ENCODE data around the gene VANGL1. TPM values are rescaled to one million over a fixed set of nuclear protein-coding genes. Genes with fewer than 3 reads are reported as not detected.

Gene VANGL1
- total RNA-seq, 1 experiment from 2014 or later, result not detected

- H3K36me3 ChIP-seq (ENCODE audit: insufficient read depth, low read length), result no peaks in the 10 kb centered on the region
- no peak overlapping the region for H3K27ac ChIP-seq (ENCODE audit: low read length)
- H2AFZ ChIP-seq (ENCODE audit: low read length), result no peak overlapping the region
- DNase-seq, result no peak
- H3K9me3 ChIP-seq (ENCODE audit: low read length), result no peaks in the 10 kb centered on the region
- no peak overlapping the region for H3K9ac ChIP-seq (ENCODE audit: low read length)
- H3K27me3 ChIP-seq (ENCODE audit: low read length), result no peaks in the 10 kb centered on the region
- no peak overlapping the region for H3K4me2 ChIP-seq (ENCODE audit: low read depth, low read length, poor library complexity, severe bottlenecking)
- H3K9me2 ChIP-seq (replicated peaks; ENCODE audit: insufficient read depth, low read length), result no peaks in the 10 kb centered on the region
- H3K79me2 ChIP-seq (ENCODE audit: low read length), result no peaks in the 10 kb centered on the region
- no peak overlapping the region for H3K4me3 ChIP-seq (ENCODE audit: low read length)
- no peaks in the 10 kb centered on the region for H3K4me1 ChIP-seq (ENCODE audit: low read length)
- H4K20me1 ChIP-seq (ENCODE audit: insufficient read depth, low read depth, low read length), result no peaks in the 10 kb centered on the region
Observed at GRCh38 chr1:115718011-115718754, 76.4 kb downstream of the VANGL1 start.

GRCh38 chr1:115719285-115719684 is 77.5 kb downstream of the VANGL1 start:
- H3K9ac ChIP-seq (ENCODE audit: low read length), result no peak overlapping the region
- DNase-seq, result no peak
- H2AFZ ChIP-seq (ENCODE audit: low read length), result no peak overlapping the region
- no peak overlapping the region for H3K4me2 ChIP-seq (ENCODE audit: low read depth, low read length, poor library complexity, severe bottlenecking)
- H3K79me2 ChIP-seq (ENCODE audit: low read length), result no peaks in the 10 kb centered on the region
- H3K4me1 ChIP-seq (ENCODE audit: low read length), result no peaks in the 10 kb centered on the region
- H3K36me3 ChIP-seq (ENCODE audit: insufficient read depth, low read length), result no peaks in the 10 kb centered on the region
- no peak overlapping the region for H3K27ac ChIP-seq (ENCODE audit: low read length)
- H3K9me2 ChIP-seq (replicated peaks; ENCODE audit: insufficient read depth, low read length), result no peaks in the 10 kb centered on the region
- no peaks in the 10 kb centered on the region for H3K27me3 ChIP-seq (ENCODE audit: low read length)
- H3K9me3 ChIP-seq (ENCODE audit: low read length), result no peaks in the 10 kb centered on the region
- H3K4me3 ChIP-seq (ENCODE audit: low read length), result no peak overlapping the region
- H4K20me1 ChIP-seq (ENCODE audit: insufficient read depth, low read depth, low read length), result no peaks in the 10 kb centered on the region

DNA sequence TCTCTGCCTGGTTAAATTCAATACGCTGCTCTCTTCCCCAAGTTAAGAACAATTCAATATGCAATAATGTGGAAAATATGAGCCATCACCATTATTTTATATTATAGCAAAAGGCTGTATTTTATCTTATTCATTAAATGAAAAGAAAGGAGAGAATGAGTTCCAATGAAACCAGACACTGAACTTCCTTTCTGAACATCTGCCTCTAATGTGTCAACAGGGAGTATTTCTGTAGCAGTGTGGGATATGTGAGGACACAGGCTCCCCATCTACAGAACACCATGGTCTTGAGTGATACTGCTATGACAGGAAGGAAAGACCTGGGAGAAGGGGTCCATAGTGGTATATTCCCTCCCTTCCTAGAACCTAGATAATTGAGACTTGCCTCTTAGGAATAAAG is 80.5 kb downstream of the VANGL1 start:
- no peaks in the 10 kb centered on the region for H3K79me2 ChIP-seq (ENCODE audit: low read length)
- H3K4me1 ChIP-seq (ENCODE audit: low read length), result no peaks in the 10 kb centered on the region
- H3K9me3 ChIP-seq (ENCODE audit: low read length), result no peaks in the 10 kb centered on the region
- H3K4me2 ChIP-seq (ENCODE audit: low read depth, low read length, poor library complexity, severe bottlenecking), result no peak overlapping the region
- no peak overlapping the region for H2AFZ ChIP-seq (ENCODE audit: low read length)
- no peaks in the 10 kb centered on the region for H3K27me3 ChIP-seq (ENCODE audit: low read length)
- no peaks in the 10 kb centered on the region for H4K20me1 ChIP-seq (ENCODE audit: insufficient read depth, low read depth, low read length)
- DNase-seq, result no peak
- no peaks in the 10 kb centered on the region for H3K9me2 ChIP-seq (replicated peaks; ENCODE audit: insufficient read depth, low read length)
- no peaks in the 10 kb centered on the region for H3K36me3 ChIP-seq (ENCODE audit: insufficient read depth, low read length)
- no peak overlapping the region for H3K4me3 ChIP-seq (ENCODE audit: low read length)
- H3K9ac ChIP-seq (ENCODE audit: low read length), result no peak overlapping the region
- no peak overlapping the region for H3K27ac ChIP-seq (ENCODE audit: low read length)

DNA sequence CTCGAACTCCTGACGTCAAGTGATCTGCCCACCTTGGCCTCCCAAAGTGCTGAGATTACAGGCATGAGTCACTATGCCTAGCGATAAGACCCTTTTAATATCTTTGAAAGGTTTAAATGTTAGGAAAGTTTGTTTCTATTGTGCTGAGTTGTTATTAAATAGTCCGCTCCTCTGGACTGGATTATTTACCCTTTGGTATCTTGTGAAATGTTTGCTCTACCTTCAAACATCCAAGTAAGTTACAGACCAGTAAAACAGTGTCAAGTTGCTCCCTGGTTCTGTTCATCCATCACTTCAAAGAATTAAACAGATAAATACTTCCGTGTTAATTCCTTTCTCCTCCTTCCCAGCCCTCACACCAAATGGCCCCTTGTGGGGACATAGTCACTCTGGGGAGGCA is 82.0 kb downstream of the VANGL1 start:
- Histone ChIP-seq H3K9me2 (replicated peaks; ENCODE audit: insufficient read depth, low read length) (no peaks in the 10 kb centered on the region), H3K4me2 (ENCODE audit: low read depth, low read length, poor library complexity, severe bottlenecking) (no peak overlapping the region), H3K4me1 (ENCODE audit: low read length) (no peaks in the 10 kb centered on the region), H3K27ac (ENCODE audit: low read length) (no peak overlapping the region), H3K27me3 (ENCODE audit: low read length) (no peaks in the 10 kb centered on the region), H3K79me2 (ENCODE audit: low read length) (no peaks in the 10 kb centered on the region), H3K9me3 (ENCODE audit: low read length) (no peaks in the 10 kb centered on the region), H3K36me3 (ENCODE audit: insufficient read depth, low read length) (no peaks in the 10 kb centered on the region), H3K4me3 (ENCODE audit: low read length) (no peak overlapping the region), H2AFZ (ENCODE audit: low read length) (no peak overlapping the region), H3K9ac (ENCODE audit: low read length) (no peak overlapping the region), H4K20me1 (ENCODE audit: insufficient read depth, low read depth, low read length) (no peaks in the 10 kb centered on the region)
- DNase-seq, result no peak

- H3K4me1 ChIP-seq (ENCODE audit: low read length), result no peaks in the 10 kb centered on the region
- H3K4me2 ChIP-seq (ENCODE audit: low read depth, low read length, poor library complexity, severe bottlenecking), result no peak overlapping the region
- H2AFZ ChIP-seq (ENCODE audit: low read length), result no peak overlapping the region
- no peaks in the 10 kb centered on the region for H4K20me1 ChIP-seq (ENCODE audit: insufficient read depth, low read depth, low read length)
- H3K9ac ChIP-seq (ENCODE audit: low read length), result no peak overlapping the region
- H3K27me3 ChIP-seq (ENCODE audit: low read length), result no peaks in the 10 kb centered on the region
- H3K4me3 ChIP-seq (ENCODE audit: low read length), result no peak overlapping the region
- H3K79me2 ChIP-seq (ENCODE audit: low read length), result no peaks in the 10 kb centered on the region
- H3K27ac ChIP-seq (ENCODE audit: low read length), result no peak overlapping the region
- H3K9me2 ChIP-seq (replicated peaks; ENCODE audit: insufficient read depth, low read length), result no peaks in the 10 kb centered on the region
- H3K9me3 ChIP-seq (ENCODE audit: low read length), result no peaks in the 10 kb centered on the region
- no peaks in the 10 kb centered on the region for H3K36me3 ChIP-seq (ENCODE audit: insufficient read depth, low read length)
- no peak for DNase-seq
Observed at GRCh38 chr1:115725600-115725999, 83.8 kb downstream of the VANGL1 start.

GRCh38 chr1:115726161-115726560 is 84.4 kb downstream of the VANGL1 start:
- Histone ChIP-seq H3K4me2 (ENCODE audit: low read depth, low read length, poor library complexity, severe bottlenecking) (no peak overlapping the region), H3K4me3 (ENCODE audit: low read length) (no peak overlapping the region), H3K4me1 (ENCODE audit: low read length) (no peaks in the 10 kb centered on the region), H3K9ac (ENCODE audit: low read length) (no peak overlapping the region), H3K27ac (ENCODE audit: low read length) (no peak overlapping the region), H3K36me3 (ENCODE audit: insufficient read depth, low read length) (no peaks in the 10 kb centered on the region), H4K20me1 (ENCODE audit: insufficient read depth, low read depth, low read length) (no peaks in the 10 kb centered on the region), H2AFZ (ENCODE audit: low read length) (no peak overlapping the region), H3K9me2 (replicated peaks; ENCODE audit: insufficient read depth, low read length) (no peaks in the 10 kb centered on the region), H3K27me3 (ENCODE audit: low read length) (no peaks in the 10 kb centered on the region), H3K79me2 (ENCODE audit: low read length) (no peaks in the 10 kb centered on the region), H3K9me3 (ENCODE audit: low read length) (no peaks in the 10 kb centered on the region)
- no peak for DNase-seq

DNA sequence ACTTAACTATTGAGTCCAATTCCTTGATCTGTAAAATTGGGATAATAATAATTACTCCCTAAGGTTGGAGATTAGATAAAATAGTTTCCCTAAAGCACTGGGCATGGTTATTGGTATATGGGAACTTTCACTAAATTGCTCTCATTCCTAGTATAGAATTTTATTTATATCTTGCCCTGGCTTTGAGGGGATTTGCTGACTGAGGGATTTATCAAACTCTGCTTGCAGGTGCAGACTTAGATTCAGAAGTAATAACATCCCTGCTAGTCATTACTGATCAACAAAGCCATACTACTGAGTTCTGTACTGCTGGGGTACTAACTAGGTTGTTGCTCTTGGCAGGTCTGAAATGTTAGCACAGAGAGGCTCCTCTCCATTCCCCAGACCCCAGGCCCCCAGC is 84.8 kb downstream of the VANGL1 start:
- Histone ChIP-seq H3K27me3 (ENCODE audit: low read length) (no peaks in the 10 kb centered on the region), H3K4me1 (ENCODE audit: low read length) (no peaks in the 10 kb centered on the region), H3K9me3 (ENCODE audit: low read length) (no peaks in the 10 kb centered on the region), H3K4me2 (ENCODE audit: low read depth, low read length, poor library complexity, severe bottlenecking) (no peak overlapping the region), H3K27ac (ENCODE audit: low read length) (no peak overlapping the region), H3K9ac (ENCODE audit: low read length) (no peak overlapping the region), H3K36me3 (ENCODE audit: insufficient read depth, low read length) (no peaks in the 10 kb centered on the region), H2AFZ (ENCODE audit: low read length) (no peak overlapping the region), H3K79me2 (ENCODE audit: low read length) (no peaks in the 10 kb centered on the region), H3K4me3 (ENCODE audit: low read length) (no peak overlapping the region), H3K9me2 (replicated peaks; ENCODE audit: insufficient read depth, low read length) (no peaks in the 10 kb centered on the region), H4K20me1 (ENCODE audit: insufficient read depth, low read depth, low read length) (no peaks in the 10 kb centered on the region)
- DNase-seq, result no peak

GRCh38 chr1:115727706-115728249 is 86.0 kb downstream of the VANGL1 start:
- H2AFZ ChIP-seq (ENCODE audit: low read length), result no peak overlapping the region
- H3K4me3 ChIP-seq (ENCODE audit: low read length), result no peak overlapping the region
- no peak overlapping the region for H3K4me2 ChIP-seq (ENCODE audit: low read depth, low read length, poor library complexity, severe bottlenecking)

More at GRCh38 chr1:115727706-115728249, 86.0 kb downstream of the VANGL1 start:
- Histone ChIP-seq H3K9me2 (replicated peaks; ENCODE audit: insufficient read depth, low read length) (no peaks in the 10 kb centered on the region), H3K27ac (ENCODE audit: low read length) (no peak overlapping the region), H3K79me2 (ENCODE audit: low read length) (no peaks in the 10 kb centered on the region), H3K4me1 (ENCODE audit: low read length) (no peaks in the 10 kb centered on the region), H3K27me3 (ENCODE audit: low read length) (no peaks in the 10 kb centered on the region), H4K20me1 (ENCODE audit: insufficient read depth, low read depth, low read length) (no peaks in the 10 kb centered on the region), H3K9me3 (ENCODE audit: low read length) (no peaks in the 10 kb centered on the region), H3K9ac (ENCODE audit: low read length) (no peak overlapping the region), H3K36me3 (ENCODE audit: insufficient read depth, low read length) (no peaks in the 10 kb centered on the region)
- no peak for DNase-seq

Measured in Karpas-422 (cell line).